Measurements from ENCODE around the gene MLXIP.

MLXIP gene

DNA sequence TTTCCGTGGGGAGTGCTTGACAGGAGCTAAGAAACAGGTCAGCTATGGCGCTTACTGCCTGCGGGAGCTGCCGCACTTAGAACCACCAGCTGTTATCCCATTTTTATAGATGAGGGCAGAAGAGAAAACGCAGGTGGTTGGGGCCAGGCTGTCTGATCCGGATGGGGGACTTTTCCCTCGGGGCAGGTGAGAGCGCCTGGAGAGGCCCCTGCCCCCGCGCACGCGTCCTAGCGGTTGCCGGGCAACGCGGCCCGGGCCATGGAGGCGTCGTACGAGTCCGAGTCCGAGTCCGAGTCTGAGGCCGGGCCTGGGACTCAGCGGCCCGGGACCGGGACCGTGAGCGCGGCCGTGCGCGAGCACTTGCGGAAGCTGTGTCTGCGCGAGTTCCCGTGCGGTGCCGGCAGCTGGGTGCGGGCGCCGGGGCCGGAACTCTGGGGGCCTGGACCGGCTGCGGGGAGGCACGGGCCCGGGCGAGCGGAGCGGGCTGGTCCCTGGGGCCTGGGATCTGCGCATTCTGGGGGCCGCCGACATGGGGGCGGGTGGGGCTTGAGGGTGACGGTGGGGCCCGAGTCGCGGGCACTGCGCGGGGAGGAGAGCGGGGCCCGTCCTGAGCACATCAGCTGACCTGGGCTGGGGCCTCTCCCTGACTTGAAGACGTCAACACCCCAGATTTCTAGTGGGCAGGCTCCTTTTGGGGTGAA lies 104.5 kb downstream of the MLXIP start, which contains the start of gene LRRC43:
Gene LRRC43, plus strand, starts transcription at position 237 of the 701 bp plus-strand sequence. Its CDS starts 22 bp downstream, at position 259.
- no peak for DNase-seq (ENCODE audit: low read depth in 1 of 2, low spot score in 1 of 2)

DNA sequence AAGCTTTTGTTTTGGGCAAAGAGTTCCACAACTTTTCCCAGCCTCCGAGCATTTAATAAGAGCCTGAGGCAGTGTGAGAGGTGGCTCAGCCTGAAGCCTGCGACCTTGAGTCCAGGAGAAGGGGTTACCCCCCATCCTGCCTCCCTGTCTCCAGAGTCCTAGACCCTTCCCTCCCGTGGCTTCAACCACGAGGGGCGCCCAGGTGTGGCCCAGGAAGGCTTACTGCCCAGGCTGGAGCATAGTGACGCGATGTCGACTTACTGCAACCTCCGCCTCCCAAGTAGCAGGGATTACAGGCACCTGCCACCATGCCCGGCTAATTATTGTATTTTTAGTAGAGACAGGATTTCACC lies 105.0 kb downstream of the MLXIP start:
- no peak for DNase-seq (ENCODE audit: low read depth in 1 of 2, low spot score in 1 of 2)

DNA sequence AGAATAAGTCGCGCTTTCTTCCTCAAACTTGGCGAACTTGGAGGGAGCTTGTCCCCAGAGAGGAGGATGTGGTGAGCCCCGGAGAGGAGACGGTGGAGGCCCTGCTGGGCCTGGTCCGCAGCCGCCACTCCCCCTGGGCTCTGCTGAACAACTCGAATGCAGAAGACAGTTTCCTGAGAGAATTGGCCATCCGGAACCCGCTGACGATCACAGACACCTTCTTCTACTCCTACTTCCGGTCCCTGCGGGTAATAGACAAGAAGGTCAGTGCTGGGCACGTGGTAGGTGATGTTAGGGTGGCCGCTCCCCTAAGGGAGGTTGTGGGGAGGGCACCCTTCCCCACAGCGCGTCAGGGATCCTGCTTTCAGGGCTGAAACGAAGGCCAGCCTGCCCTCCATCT lies 106.0 kb downstream of the MLXIP start:
- DNase-seq (ENCODE audit: low read depth in 1 of 2, low spot score in 1 of 2), result no peak

DNA sequence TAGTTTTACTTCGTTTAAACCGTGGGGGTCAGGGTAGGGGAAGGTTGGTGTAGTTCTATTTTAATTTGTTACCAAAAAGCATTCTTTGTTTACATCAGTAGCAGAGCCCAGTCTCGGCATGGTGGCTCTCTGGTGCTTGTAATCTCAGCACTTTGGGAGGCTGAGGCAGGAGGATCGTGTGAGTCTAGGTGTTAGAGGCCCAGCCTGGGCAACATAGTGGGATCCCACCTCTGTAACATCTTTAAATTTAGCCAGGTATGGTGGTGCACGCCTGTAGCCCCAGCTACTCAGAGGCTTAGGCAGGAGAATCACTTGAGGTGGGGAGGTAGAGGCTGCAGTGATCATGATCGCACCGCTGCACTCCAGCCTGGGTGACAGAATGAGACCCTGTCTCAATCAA lies 106.5 kb downstream of the MLXIP start:
- no peak for DNase-seq (ENCODE audit: low read depth in 1 of 2, low spot score in 1 of 2)

DNA sequence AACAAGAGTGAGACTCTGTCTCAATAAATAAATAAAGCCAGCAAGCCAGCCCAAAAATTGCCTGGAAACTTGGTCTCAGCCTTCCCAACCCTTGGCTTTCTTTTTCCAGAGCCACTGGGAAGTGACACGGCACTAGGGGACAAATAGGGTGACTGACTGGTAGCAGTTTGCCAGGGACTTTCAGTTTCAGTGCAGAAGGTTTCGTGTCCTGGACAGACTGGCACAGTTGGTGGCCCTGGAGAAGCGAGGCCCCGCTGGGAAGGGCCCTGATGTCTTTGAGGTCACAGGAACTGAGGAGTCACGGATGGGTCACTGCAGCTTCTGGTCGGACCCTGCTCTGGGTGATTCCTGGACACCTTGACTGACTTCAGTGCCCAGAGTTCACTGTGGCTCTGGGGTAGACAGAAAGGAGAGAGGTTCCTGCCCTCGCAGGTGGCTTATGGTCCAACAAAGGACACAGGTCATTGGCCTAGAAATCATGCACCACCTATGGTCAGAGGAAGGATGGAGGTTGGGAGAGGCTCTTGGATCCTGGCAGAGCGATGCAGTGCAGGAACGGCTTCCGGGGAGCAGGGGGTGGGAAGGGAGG lies 107.0 kb downstream of the MLXIP start:
- DNase-seq (ENCODE audit: low read depth in 1 of 2, low spot score in 1 of 2), result no peak

DNA sequence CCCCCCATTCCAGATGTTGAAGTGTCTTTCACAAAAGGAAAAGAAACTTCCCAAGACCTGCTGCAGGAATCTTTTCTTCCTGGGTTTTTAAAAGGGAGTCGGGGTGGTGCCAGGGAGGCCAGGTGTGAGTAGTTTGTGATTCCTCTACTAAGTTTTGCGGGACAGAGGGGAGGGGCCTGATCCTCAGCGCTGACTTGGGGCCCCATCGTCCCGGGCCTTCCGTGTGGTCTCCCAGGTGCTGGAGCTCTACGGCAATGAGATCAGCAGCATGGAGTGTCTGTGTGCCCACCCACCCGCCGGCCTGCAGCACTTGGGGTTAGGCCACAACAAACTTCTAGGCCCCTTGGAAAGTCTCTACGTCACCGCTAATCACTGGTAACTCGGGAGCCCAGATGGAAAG lies 108.9 kb downstream of the MLXIP start:
- no peak for DNase-seq (ENCODE audit: low read depth in 1 of 2, low spot score in 1 of 2)

DNA sequence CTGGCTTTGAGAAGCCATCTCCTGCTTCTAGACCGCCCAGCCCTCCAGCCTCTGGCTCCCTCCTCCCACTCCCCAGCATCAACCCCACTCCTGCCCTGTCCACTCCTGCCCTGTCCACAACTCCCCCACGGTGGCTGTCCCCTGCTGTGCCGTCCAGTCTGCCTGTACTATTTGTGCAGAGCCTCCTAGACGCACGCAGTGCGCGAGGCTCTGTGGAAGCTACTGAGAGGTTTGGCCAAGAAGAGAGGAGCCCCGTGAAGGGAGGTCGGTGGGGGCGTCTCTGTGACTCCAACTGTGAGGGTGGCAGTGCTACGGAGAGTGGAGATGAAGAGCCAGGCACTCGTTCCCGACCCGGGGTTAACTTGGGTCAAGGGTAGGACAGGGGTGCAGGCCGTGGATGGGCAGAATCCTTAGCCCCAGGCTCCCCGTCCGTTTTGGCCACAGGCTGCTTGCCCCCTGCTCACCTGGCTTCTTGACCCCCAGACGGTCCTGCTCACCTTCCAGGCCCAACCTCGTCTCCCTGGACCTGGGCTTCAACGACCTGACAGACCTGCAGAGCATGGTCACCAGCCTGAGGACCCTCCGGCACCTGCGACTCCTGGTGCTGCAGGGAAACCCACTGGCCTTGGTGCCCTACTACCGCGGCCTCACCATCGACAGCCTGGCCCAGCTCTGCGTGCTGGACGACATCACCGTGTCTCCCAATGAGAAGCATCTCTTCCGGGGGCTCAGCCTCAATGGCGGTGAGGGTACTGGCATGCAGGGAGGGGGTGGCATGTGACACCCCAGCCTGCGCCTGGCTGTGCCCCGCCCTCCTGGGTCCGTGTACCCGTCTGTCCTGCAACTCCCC lies 111.3 kb downstream of the MLXIP start:
- DNase-seq (ENCODE audit: low read depth in 1 of 2, low spot score in 1 of 2), result no peak

DNA sequence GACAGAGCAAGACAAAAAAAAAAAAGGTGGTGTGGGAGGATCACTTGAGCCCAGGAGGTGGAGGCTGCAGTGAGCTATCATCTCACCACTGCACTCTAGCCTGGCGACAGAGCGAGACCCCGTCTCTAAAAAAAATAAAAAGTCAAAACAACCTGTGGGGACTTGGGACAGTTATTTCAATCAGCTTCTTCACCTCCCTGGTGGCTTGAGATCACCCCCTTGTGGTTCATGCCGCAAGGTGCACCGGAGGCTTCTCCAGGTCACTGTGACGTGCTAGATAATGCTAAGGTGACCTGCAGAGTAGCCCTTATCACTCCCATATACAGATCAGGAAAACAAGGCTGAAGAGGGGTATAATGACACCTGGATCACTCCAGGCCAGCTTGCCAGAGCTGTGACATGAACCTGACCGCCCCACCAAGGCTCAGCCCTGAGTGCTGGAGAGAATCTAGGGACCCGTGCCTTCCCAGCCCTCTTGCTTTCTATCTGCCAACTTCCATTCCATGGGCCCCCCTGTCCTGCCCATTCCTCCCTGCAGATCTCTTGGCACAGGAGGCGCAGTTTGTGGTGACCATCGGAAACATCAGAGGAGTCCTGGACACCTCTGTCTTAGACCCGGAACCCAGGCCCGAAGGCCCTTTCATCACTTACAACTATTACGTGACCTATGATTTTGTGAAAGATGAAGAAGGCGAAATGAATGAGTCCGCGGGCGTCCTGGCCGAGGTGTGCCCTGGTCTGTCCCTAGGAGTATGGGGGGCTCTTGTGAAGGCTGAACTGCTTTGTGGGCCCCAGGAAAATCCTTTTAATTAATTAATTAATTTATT lies 112.5 kb downstream of the MLXIP start:
- DNase-seq (ENCODE audit: low read depth in 1 of 2, low spot score in 1 of 2), result peak; percentile 32 to 41

DNA sequence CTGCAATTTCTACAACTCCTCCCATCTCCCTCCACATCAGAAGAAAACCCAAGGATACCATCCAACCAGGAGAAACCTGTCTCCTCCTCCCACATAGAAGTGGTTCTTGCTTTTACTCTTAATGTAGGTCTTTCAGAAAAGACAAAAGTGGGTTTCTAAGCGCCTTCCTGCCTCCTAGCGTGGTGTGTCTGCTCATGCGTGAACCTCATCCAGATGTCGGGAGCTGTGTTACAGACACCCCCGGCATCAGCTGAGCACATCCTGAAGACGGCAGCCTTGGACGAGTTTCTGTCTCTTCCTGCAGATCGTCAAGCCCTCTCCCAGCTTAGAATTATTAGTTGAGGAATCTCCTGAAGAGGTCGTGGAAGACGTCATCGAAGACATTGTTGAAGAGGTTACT lies 113.9 kb downstream of the MLXIP start:
- no peak for DNase-seq (ENCODE audit: low read depth in 1 of 2, low spot score in 1 of 2)

DNA sequence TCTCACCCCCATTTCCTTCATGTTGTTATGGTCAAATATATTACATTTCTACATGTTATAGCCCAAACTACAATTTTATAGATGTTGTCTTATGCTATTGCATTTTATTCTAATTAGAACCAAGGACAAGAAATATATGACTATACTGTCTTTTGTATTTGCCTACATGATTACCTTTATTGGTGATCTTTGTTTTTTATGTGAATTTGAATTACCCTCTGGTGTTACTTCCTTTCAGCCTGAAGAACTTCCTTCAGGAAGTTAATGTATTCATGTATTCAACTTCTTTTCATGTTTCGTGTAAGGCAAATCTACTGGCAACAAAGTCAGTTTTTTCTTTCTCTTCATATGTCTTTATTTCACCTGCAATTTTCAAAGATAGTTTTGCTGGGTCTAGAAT lies 116.2 kb downstream of the MLXIP start:
- DNase-seq (ENCODE audit: low read depth in 1 of 2, low spot score in 1 of 2), result no peak

DNA sequence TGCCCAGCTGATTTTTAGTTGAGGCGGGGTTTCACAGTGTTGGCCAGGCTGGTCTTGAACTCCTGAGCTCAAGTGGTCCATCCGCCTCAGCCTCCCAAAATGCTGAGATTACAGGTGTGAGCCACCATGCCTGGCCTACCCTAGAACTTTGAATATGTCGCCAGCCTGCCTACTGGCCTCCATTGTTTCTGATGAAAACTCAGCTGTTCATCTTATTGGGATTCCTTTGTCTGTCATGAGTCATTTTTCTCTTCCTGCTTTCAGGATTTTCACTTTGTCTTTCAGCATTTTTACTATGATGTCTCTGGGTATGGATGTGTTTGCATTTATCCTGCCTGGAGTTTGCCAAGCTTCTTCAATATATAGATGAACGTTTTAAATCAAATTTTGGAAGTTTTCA lies 116.8 kb downstream of the MLXIP start:
- DNase-seq (ENCODE audit: low read depth in 1 of 2, low spot score in 1 of 2), result no peak

Measured in activated T-helper 1 cell treated with anti-CD3 and anti-CD28 coated beads, Interleukin-2, amount 50 U/mL, for 16 hours (primary cell).